BE2C (cell line): ENCODE data around the gene CD36.

ENCODE experiments used
- DNase-seq: peaks from one replicate; pipeline ENCODE4 v3.0.0-alpha.2; 2020
- H3K27me3 ChIP-seq: fragments of 250-450 bp; sonication (Bioruptor Pico); 2 replicates; pipeline ENCODE4 v1.5.1; 2020; ENCODE audit warnings: mild to moderate bottlenecking
- H3K36me3 ChIP-seq: fragments of 250-450 bp; sonication (Bioruptor Pico); 2 replicates; pipeline ENCODE4 v1.5.1; 2020; ENCODE audit warnings: mild to moderate bottlenecking
- H3K4me1 ChIP-seq: fragments of 250-450 bp; sonication (Bioruptor Pico); 2 replicates; pipeline ENCODE4 v1.5.1; 2020
- H3K4me3 ChIP-seq: 2 replicates; pipeline ENCODE4 v1.5.1; 2011; ENCODE audit warnings: low read depth, low read length
- H3K9me3 ChIP-seq: fragments of 250-450 bp; sonication (Bioruptor Pico); 2 replicates; pipeline ENCODE4 v1.5.1; 2020
- TF ChIP-seq, protein P1 (sequence below): IDR thresholded peaks from 2 replicates; pipeline ENCODE4 v1.5.1; 2012; ENCODE audit warnings: mild to moderate bottlenecking, low read depth, low read length

Gene CD36

GRCh38 chr7:80597875-80598274, 40.6 kb upstream of the CD36 start:
- no peak overlapping the region for H3K4me3 ChIP-seq
- no peaks in the 10 kb centered on the region for H3K27me3 ChIP-seq
- H3K9me3 ChIP-seq, result no peaks in the 10 kb centered on the region
- DNase-seq, result no peak
- peaks cover 4% of the 10 kb centered on the region; the same call in 1 of the 2 replicates for H3K4me1 ChIP-seq
- TF ChIP-seq, protein P1, sequence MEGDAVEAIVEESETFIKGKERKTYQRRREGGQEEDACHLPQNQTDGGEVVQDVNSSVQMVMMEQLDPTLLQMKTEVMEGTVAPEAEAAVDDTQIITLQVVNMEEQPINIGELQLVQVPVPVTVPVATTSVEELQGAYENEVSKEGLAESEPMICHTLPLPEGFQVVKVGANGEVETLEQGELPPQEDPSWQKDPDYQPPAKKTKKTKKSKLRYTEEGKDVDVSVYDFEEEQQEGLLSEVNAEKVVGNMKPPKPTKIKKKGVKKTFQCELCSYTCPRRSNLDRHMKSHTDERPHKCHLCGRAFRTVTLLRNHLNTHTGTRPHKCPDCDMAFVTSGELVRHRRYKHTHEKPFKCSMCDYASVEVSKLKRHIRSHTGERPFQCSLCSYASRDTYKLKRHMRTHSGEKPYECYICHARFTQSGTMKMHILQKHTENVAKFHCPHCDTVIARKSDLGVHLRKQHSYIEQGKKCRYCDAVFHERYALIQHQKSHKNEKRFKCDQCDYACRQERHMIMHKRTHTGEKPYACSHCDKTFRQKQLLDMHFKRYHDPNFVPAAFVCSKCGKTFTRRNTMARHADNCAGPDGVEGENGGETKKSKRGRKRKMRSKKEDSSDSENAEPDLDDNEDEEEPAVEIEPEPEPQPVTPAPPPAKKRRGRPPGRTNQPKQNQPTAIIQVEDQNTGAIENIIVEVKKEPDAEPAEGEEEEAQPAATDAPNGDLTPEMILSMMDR, result no peak
- H3K36me3 ChIP-seq, result no peaks in the 10 kb centered on the region

DNA sequence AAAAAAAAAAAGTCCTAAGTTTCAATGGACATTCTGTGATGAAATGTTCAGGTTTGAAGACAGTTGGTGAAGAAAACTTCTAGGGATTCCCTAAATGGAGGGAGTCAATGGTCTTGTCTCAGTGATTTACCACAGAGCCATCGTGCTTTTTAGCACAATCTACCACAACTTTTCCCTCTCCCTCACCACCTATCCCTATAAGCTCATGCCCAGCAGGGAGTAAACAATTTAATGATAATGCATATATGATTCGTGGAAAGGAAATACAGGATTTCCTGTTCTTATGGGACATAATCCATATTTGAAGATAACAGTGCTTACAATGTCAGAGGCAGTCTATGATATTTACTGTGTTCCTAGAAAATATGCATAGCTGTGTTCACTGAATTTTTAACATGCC, 38.4 kb upstream of the CD36 start:
- no peak for DNase-seq
- Histone ChIP-seq H3K27me3 (no peaks in the 10 kb centered on the region), H3K4me1 (peaks cover 4% of the 10 kb centered on the region; the same call in 1 of the 2 replicates), H3K36me3 (no peaks in the 10 kb centered on the region), H3K4me3 (no peak overlapping the region), H3K9me3 (no peaks in the 10 kb centered on the region)
- TF ChIP-seq, protein P1, result no peak

GRCh38 chr7:80601999-80602398, 36.4 kb upstream of the CD36 start:
- Histone ChIP-seq H3K9me3 (no peaks in the 10 kb centered on the region), H3K4me1 (peaks cover 4% of the 10 kb centered on the region; the same call in 1 of the 2 replicates), H3K27me3 (no peaks in the 10 kb centered on the region), H3K4me3 (no peak overlapping the region), H3K36me3 (no peaks in the 10 kb centered on the region)
- DNase-seq, result no peak
- TF ChIP-seq, protein P1, result no peak

DNA sequence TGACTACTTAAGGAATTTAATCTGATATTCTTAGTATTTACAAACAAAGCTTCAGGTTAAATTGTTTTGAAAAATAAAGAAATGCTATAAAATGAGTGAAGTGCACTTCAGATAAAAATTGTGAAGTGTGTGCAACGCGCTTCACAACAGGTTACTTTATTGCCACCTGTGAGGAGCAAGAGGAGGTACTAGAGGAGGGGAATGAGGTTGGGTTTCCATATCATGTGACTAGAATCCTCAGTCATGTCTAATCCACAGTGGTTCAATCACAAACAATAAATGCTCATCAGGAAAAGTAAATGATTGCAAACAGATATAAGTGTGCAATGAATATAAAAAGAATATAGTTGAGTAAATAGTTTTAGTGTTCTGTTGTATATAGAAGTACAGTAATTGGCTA, 34.5 kb upstream of the CD36 start:
- no peak overlapping the region for H3K4me3 ChIP-seq
- DNase-seq, result no peak
- TF ChIP-seq, protein P1, result no peak
- no peaks in the 10 kb centered on the region for H3K36me3 ChIP-seq
- H3K27me3 ChIP-seq, result no peaks in the 10 kb centered on the region
- no peaks in the 10 kb centered on the region for H3K4me1 ChIP-seq
- no peaks in the 10 kb centered on the region for H3K9me3 ChIP-seq

GRCh38 chr7:80604436-80604835, 34.0 kb upstream of the CD36 start:
- TF ChIP-seq, protein P1, result no peak
- H3K4me1 ChIP-seq, result no peaks in the 10 kb centered on the region
- no peak for DNase-seq

GRCh38 chr7:80607136-80607535, 31.3 kb upstream of the CD36 start:
- H3K27me3 ChIP-seq, result no peaks in the 10 kb centered on the region
- no peaks in the 10 kb centered on the region for H3K36me3 ChIP-seq
- no peaks in the 10 kb centered on the region for H3K9me3 ChIP-seq
- 0 out of 2 replicates have a peak, but pooled peaks cover 4% of the 10 kb centered on the region for H3K4me1 ChIP-seq
- DNase-seq, result no peak
- TF ChIP-seq, protein P1, result no peak
- no peak overlapping the region for H3K4me3 ChIP-seq

More at GRCh38 chr7:80604436-80604835, 34.0 kb upstream of the CD36 start:
- Histone ChIP-seq H3K4me3 (no peak overlapping the region), H3K27me3 (no peaks in the 10 kb centered on the region), H3K9me3 (no peaks in the 10 kb centered on the region), H3K36me3 (no peaks in the 10 kb centered on the region)
